MCF 10A (cell line): ENCODE results near the gene TNS3. TPM values are rescaled to one million over a fixed set of nuclear protein-coding genes. Genes with fewer than 3 reads are reported as not detected.
A peak's percentile ranks its signal among the peaks of the same experiment; 100 is the strongest.

Source experiments
- BruUV-seq: library from RNA; stranded (reverse); fragments of 400-500 nt; replicated peaks from 2 replicates; lab custom pipeline; 2021; lab: Mats Ljungman, UMichigan
- CTCF ChIA-PET: fragments of 300-600 bp; sonication (Branson Sonifier 250); formaldehyde crosslinking; extraction: SDS; loops from one replicate; lab custom pipeline; 2021; ENCODE audit warnings: antibody characterized with exemption, inconsistent platforms; lab: Yijun Ruan, JAX
- POLR2A ChIA-PET: fragments of 300-600, 350-650 bp; sonication (Branson Sonifier 250); formaldehyde crosslinking; extraction: SDS; loops from one replicate; lab custom pipeline; 2020; ENCODE audit warnings: antibody characterized with exemption, inconsistent platforms; lab: Yijun Ruan, JAX
- DNase-seq: peaks from one replicate; pipeline ENCODE4 v3.0.0-alpha.2; 2018; ENCODE audit not compliant: unreplicated experiment
- H3K27ac Mint-ChIP-seq: one replicate; pipeline ENCODE4 v1.8.0; 2022; ENCODE audit warnings: mild to moderate bottlenecking, low read depth, mixed read lengths; ENCODE audit not compliant: unreplicated experiment
- H3K27me3 Mint-ChIP-seq: one replicate; pipeline ENCODE4 v1.8.0; 2022; ENCODE audit warnings: mixed read lengths; ENCODE audit not compliant: insufficient read depth, unreplicated experiment
- H3K36me3 Mint-ChIP-seq: one replicate; pipeline ENCODE4 v1.8.0; 2022; ENCODE audit warnings: mild to moderate bottlenecking, moderate library complexity, mixed read lengths; ENCODE audit not compliant: insufficient read depth, unreplicated experiment
- H3K4me1 Mint-ChIP-seq: one replicate; pipeline ENCODE4 v1.8.0; 2022; ENCODE audit warnings: mixed read lengths; ENCODE audit not compliant: insufficient read depth, unreplicated experiment
- H3K4me3 Mint-ChIP-seq: one replicate; pipeline ENCODE4 v1.8.0; 2022; ENCODE audit warnings: mild to moderate bottlenecking, moderate library complexity, mixed read lengths; ENCODE audit not compliant: unreplicated experiment
- H3K9me3 Mint-ChIP-seq: one replicate; pipeline ENCODE4 v1.8.0; 2022; ENCODE audit warnings: mixed read lengths; ENCODE audit not compliant: unreplicated experiment
- intact Hi-C: fragments of 100-400 bp; cut with micrococcal nuclease; formaldehyde crosslinking; loops from 2 replicates; pipeline ENCODE4 v1.14.1; 2022
- total RNA-seq: library from RNA; stranded (reverse); gene quantifications from 2 replicates; pipeline ENCODE4 v1.2.3, GENCODE V29; 2022
- TF ChIP-seq, protein P1 (sequence below): fragments of 200-600 bp; IDR thresholded peaks from one replicate; pipeline ENCODE4 v1.8.0; 2022; ENCODE audit warnings: antibody characterized with exemption, mild to moderate bottlenecking; ENCODE audit not compliant: unreplicated experiment

The TNS3 gene
- total RNA-seq, 1 experiment from 2014 or later = 30.1 TPM

DNA sequence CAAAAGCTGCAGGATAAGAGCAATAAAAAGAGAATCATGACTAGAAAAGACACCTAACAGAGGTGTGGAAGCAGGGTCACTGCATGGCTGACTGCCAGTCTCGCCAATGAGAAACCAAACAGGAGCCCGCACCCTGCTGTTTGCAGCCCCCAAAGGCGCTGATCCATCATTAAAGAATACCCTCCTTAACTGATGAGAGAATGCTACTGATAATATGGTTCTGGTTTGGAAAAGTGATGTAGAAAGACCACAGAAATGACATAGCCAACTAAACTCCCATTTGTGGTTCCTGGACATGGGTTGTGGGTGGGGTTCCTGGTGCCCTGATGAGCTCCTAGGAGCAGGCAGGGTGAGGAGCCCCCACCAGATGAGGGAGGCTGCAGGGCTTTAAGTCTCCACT, 207.4 kb downstream of the TNS3 start:
- peaks cover 35% of the 10 kb centered on the region for H3K4me1 Mint-ChIP-seq
- H3K27ac Mint-ChIP-seq = no peak overlapping the region
- no TSS peak for BruUV-seq
- H3K4me3 Mint-ChIP-seq = no peak overlapping the region
- CTCF ChIA-PET = no interaction called here
- TF ChIP-seq, protein P1, sequence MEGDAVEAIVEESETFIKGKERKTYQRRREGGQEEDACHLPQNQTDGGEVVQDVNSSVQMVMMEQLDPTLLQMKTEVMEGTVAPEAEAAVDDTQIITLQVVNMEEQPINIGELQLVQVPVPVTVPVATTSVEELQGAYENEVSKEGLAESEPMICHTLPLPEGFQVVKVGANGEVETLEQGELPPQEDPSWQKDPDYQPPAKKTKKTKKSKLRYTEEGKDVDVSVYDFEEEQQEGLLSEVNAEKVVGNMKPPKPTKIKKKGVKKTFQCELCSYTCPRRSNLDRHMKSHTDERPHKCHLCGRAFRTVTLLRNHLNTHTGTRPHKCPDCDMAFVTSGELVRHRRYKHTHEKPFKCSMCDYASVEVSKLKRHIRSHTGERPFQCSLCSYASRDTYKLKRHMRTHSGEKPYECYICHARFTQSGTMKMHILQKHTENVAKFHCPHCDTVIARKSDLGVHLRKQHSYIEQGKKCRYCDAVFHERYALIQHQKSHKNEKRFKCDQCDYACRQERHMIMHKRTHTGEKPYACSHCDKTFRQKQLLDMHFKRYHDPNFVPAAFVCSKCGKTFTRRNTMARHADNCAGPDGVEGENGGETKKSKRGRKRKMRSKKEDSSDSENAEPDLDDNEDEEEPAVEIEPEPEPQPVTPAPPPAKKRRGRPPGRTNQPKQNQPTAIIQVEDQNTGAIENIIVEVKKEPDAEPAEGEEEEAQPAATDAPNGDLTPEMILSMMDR = no peak
- H3K27me3 Mint-ChIP-seq = no peaks in the 10 kb centered on the region
- intact Hi-C loops = no loop called here
- no peaks in the 10 kb centered on the region for H3K9me3 Mint-ChIP-seq
- H3K36me3 Mint-ChIP-seq = peaks cover 32% of the 10 kb centered on the region
- DNase-seq = no peak
- POLR2A ChIA-PET = no interaction called here

DNA sequence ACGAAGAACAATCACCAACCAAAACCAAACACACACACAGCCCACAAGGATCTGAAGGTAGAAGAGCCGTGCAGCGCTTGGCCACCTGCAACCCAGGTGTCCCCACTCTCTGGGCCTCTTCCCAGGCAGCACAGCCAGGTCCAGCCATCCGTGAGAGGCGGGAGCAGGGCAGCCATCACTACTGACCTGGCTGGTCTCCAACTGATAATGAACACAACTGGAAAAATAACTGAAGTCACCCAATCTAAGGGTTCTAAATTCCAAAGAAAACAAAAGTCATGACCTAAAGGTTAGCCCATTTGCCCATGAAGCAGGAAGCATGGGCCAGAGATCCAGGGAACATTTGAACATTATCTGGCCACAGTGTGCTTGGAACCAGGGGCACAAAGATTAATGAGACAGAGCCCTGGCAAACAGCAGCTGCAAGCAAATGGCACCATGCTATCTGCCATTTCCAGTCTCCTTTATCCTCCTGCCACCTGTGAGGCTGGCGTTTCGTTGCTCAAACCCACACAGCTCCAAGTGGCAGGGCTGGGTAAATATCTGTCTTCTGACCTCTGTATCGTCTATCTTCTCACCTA, 207.9 kb downstream of the TNS3 start:
- Mint-ChIP-seq H3K4me3 (no peak overlapping the region), H3K27me3 (no peaks in the 10 kb centered on the region), H3K36me3 (peaks cover 35% of the 10 kb centered on the region), H3K27ac (no peak overlapping the region), H3K9me3 (no peaks in the 10 kb centered on the region), H3K4me1 (peaks cover 33% of the 10 kb centered on the region)
- ChIA-PET POLR2A (no interaction called here), CTCF (interaction anchor here (1.0 to 1.4 kb wide), 2 partner anchors 108 to 118 kb away, joined by 3 to 4 read pairs; no protein-coding TSS in a partner anchor)
- intact Hi-C loops = no loop called here
- DNase-seq = no peak
- TF ChIP-seq, protein P1 = no peak
- no TSS peak for BruUV-seq

DNA sequence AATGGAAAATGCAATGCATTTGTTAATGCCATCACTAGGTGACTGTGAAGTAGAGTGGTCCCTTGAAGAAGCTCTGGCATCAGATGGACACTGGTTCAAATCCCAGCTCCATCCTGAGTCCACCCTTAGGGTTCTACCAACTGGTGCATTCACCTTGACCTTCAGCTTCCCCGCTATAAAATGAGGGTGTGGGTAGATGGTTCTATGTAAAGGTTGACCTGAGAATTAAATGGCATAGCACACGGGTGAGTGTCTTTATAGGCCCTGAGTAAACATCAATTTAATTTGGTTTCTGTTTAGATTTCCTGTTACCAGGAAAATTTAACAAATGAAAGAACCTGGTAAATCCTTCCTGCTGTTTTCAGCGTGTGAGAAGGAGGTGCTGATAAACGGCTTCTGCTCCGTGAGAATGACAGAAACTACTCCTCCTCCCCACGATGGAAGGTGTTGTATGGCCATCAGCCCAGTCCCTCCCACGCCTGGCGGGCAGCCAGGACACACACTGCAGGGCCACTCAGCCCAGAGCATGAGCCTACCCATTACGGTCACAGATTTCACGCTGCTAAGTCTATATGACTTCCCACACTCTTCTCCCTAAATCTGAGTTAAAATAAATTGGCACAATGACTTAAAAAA, 210.1 kb downstream of the TNS3 start:
- ChIA-PET POLR2A (interaction anchor here (1.0 to 2.3 kb wide), 3 partner anchors 33 to 46 kb away, joined by 3 to 7 read pairs (median 3); no protein-coding TSS in a partner anchor), CTCF (no interaction called here)
- Mint-ChIP-seq H3K4me3 (no peak overlapping the region), H3K9me3 (no peaks in the 10 kb centered on the region), H3K27me3 (no peaks in the 10 kb centered on the region), H3K36me3 (peaks cover 33% of the 10 kb centered on the region), H3K4me1 (peaks cover 33% of the 10 kb centered on the region), H3K27ac (no peak overlapping the region)
- TF ChIP-seq, protein P1 = no peak
- BruUV-seq = no TSS peak
- peak; percentile 90 for DNase-seq
- intact Hi-C loops = no loop called here

DNA sequence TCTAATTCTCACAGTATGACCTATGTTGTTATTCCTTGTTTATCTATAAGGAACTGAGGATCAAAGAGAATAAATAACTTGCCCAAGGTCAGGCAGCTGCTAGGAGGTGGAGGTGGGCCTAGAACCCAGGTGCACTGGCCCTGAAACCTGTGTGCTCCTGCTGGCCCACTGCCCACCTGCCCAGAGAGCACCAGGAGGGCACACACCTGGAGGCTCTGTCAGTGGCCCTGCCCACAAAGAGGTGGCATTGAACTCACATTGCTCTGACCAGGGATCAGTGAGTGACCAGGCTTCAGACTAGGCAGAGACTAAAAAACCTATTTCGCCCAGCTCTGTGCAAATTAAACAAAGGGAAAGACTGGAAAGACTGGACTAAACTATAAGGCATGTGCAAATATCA, 210.6 kb downstream of the TNS3 start:
- no peak overlapping the region for H3K27ac Mint-ChIP-seq
- H3K9me3 Mint-ChIP-seq = no peaks in the 10 kb centered on the region
- peaks cover 33% of the 10 kb centered on the region for H3K4me1 Mint-ChIP-seq
- CTCF ChIA-PET = interaction anchor here (0.5 kb wide), 1 partner anchor 554 kb away, joined by 3 read pairs; no protein-coding TSS in a partner anchor
- POLR2A ChIA-PET = interaction anchor here (1.0 to 2.3 kb wide), 4 partner anchors 34 to 204 kb away, joined by 3 to 7 read pairs (median 3); no protein-coding TSS in a partner anchor
- H3K36me3 Mint-ChIP-seq = peaks cover 39% of the 10 kb centered on the region
- BruUV-seq = no TSS peak
- H3K27me3 Mint-ChIP-seq = no peaks in the 10 kb centered on the region
- DNase-seq = no peak
- TF ChIP-seq, protein P1 = no peak
- intact Hi-C loops = no loop called here
- H3K4me3 Mint-ChIP-seq = no peak overlapping the region
